A549 (cell line): ENCODE data around the gene IRF2BPL. TPM values are rescaled to one million over a fixed set of nuclear protein-coding genes. Genes with fewer than 3 reads are reported as not detected.

Source experiments
- ATAC-seq, 2 experiments: fragments of 200-7000 bp in 1 of 2; fragments of >200 bp in 1 of 2; cut with Nextera tagmentation in 1 of 2; cut with Tn5 transposase in 1 of 2; 3 replicates each; pipeline versions ENCODE4 v1.8.0 to v1.9.1; 2018 to 2020; ENCODE audit warnings: mild to moderate bottlenecking in 1 of 2, moderate library complexity in 1 of 2
- CTCF ChIA-PET: fragments of 300-600 bp; sonication (Branson Sonifier 250); formaldehyde crosslinking; extraction: SDS; loops from one replicate; lab custom pipeline; 2021; ENCODE audit warnings: antibody characterized with exemption, inconsistent platforms; lab: Yijun Ruan, JAX
- POLR2A ChIA-PET: fragments of 350-600 bp; formaldehyde crosslinking; extraction: SDS; loops from one replicate; lab custom pipeline; 2021; ENCODE audit warnings: antibody characterized with exemption, inconsistent platforms; lab: Yijun Ruan, JAX
- DNase-seq, 2 experiments: peaks; one replicate each; pipeline versions ENCODE4 v3.0.0 to v3.0.0-alpha.2; 2011 to 2016; ENCODE audit warnings: low read depth in 1 of 2, low spot score in 1 of 2
- FAIRE-seq: peaks from 2 replicates; lab custom pipeline; 2011; peaks lifted over from hg19 to GRCh38; lab: Jason Lieb, UNC
- H3K27ac ChIP-seq, 2 experiments: fragments of >200 bp; sonication (Bioruptor Twin); formaldehyde crosslinking; 3 replicates each; pipeline ENCODE4 v1.5.1; 2016 to 2017
- H3K4me1 ChIP-seq: fragments of >200 bp; sonication (Bioruptor Twin); formaldehyde crosslinking; 3 replicates; pipeline ENCODE4 v1.6.1; 2016
- H3K4me2 ChIP-seq: fragments of >200 bp; sonication (Bioruptor Twin); formaldehyde crosslinking; 3 replicates; pipeline ENCODE4 v1.6.1; 2016
- H3K4me3 ChIP-seq: fragments of >200 bp; sonication (Bioruptor Twin); formaldehyde crosslinking; 3 replicates; pipeline ENCODE4 v1.5.1; 2016
- H3K9me3 ChIP-seq: fragments of >200 bp; sonication (Bioruptor Twin); formaldehyde crosslinking; 3 replicates; pipeline ENCODE4 v1.6.1; 2016
- CEBPB ChIP-seq, 2 experiments: fragments of >200 bp in 1 of 2; sonication (Bioruptor Twin) in 1 of 2; formaldehyde crosslinking in 1 of 2; IDR thresholded peaks; 2 replicates each; pipeline ENCODE4 v1.6.1; 2012 to 2016
- EHMT2 ChIP-seq: fragments of 200-600 bp; sonication (generic); IDR thresholded peaks from 2 replicates; pipeline ENCODE4 v1.6.1; 2016; ENCODE audit warnings: antibody characterized with exemption, low read depth, mild to moderate bottlenecking, moderate library complexity
- ESRRA ChIP-seq: fragments of 150-350 bp; IDR thresholded peaks from 2 replicates; pipeline ENCODE4 v1.6.1; 2014; ENCODE audit warnings: mild to moderate bottlenecking, low read length, borderline replicate concordance
- FOSB ChIP-seq: fragments of 250-450 bp; sonication (Bioruptor Pico); IDR thresholded peaks from 2 replicates; pipeline ENCODE4 v1.5.0; 2020; ENCODE audit warnings: mild to moderate bottlenecking, moderate library complexity
- HEYL ChIP-seq: fragments of 250-450 bp; sonication (Bioruptor Pico); IDR thresholded peaks from 2 replicates; pipeline ENCODE4 v1.8.0; 2021; ENCODE audit warnings: mild to moderate bottlenecking, moderate library complexity
- HOXA7 ChIP-seq: fragments of 250-450 bp; sonication (Bioruptor Pico); IDR thresholded peaks from 2 replicates; pipeline ENCODE4 v1.5.0; 2020; ENCODE audit warnings: mild to moderate bottlenecking, moderate library complexity
- HOXB13 ChIP-seq: fragments of 250-450 bp; sonication (Bioruptor Pico); IDR thresholded peaks from 2 replicates; pipeline ENCODE4 v1.5.0; 2020; ENCODE audit warnings: low read depth, mild to moderate bottlenecking, moderate library complexity
- HOXB5 ChIP-seq: fragments of 250-450 bp; sonication (Bioruptor Pico); IDR thresholded peaks from 2 replicates; pipeline ENCODE4 v1.5.0; 2020; ENCODE audit warnings: mild to moderate bottlenecking, moderate library complexity
- JUN ChIP-seq, 2 experiments: fragments of >200 bp; sonication (Bioruptor Twin); formaldehyde crosslinking; IDR thresholded peaks; 2 replicates in 1 of 2; 3 replicates in 1 of 2; pipeline ENCODE4 v1.6.1; 2016 to 2017
- JUNB ChIP-seq: fragments of >200 bp; sonication (Bioruptor Twin); formaldehyde crosslinking; IDR thresholded peaks from 2 replicates; pipeline ENCODE4 v1.6.1; 2016
- MAFK ChIP-seq: fragments of 450-650 bp; IDR thresholded peaks from 2 replicates; pipeline ENCODE4 v1.6.1; 2014; ENCODE audit not compliant: partially characterized antibody
- NPAS2 ChIP-seq: fragments of 250-450 bp; sonication (Bioruptor Pico); IDR thresholded peaks from 2 replicates; pipeline ENCODE4 v1.8.0; 2022; ENCODE audit warnings: mild to moderate bottlenecking, moderate library complexity, borderline replicate concordance
- POLR2AphosphoS2 ChIP-seq: conservative IDR thresholded peaks from 2 replicates; pipeline ENCODE4 v1.6.1; 2012; ENCODE audit warnings: low read length, improper control_type of control experiment, inconsistent platforms
- RARB ChIP-seq: fragments of 250-450 bp; sonication (Bioruptor Pico); IDR thresholded peaks from 2 replicates; pipeline ENCODE4 v1.8.0; 2021; ENCODE audit warnings: mild to moderate bottlenecking, moderate library complexity
- RNF2 ChIP-seq: fragments of 200-600 bp; sonication (generic); IDR thresholded peaks from 2 replicates; pipeline ENCODE4 v1.6.1; 2016; ENCODE audit warnings: low read depth, mild to moderate bottlenecking, antibody characterized with exemption, moderate library complexity, borderline replicate concordance
- SMC3 ChIP-seq: fragments of >200 bp; sonication (Bioruptor Twin); formaldehyde crosslinking; IDR thresholded peaks from 3 replicates; pipeline ENCODE4 v1.6.1; 2018; ENCODE audit warnings: inconsistent platforms
- TFCP2L1 ChIP-seq: fragments of 250-450 bp; sonication (Bioruptor Pico); IDR thresholded peaks from 2 replicates; pipeline ENCODE4 v1.5.0; 2021; ENCODE audit warnings: mild to moderate bottlenecking
- ZFP36 ChIP-seq: fragments of 450-650 bp; IDR thresholded peaks from 2 replicates; pipeline ENCODE4 v1.6.1; 2014; ENCODE audit warnings: borderline replicate concordance; ENCODE audit not compliant: partially characterized antibody
- WGBS: methylation state at CpG from one replicate; pipeline ENCODE4 v1.1.6; 2017; ENCODE audit errors: missing lambda C conversion rate; 5-methylcytosine and 5-hydroxymethylcytosine counted together
- polyA plus RNA-seq, 4 experiments: library from polyadenylated mRNA; depleted of rRNA in 3 of 4; stranded (reverse); fragments of >200 nt; fragmentation: RNase III in 1 of 4; extraction: RNeasy Plus Mini Kit Qiagen cat#74134 plus additional on column Dnase treatment in 1 of 4; gene quantifications; 2 replicates in 3 of 4; 3 replicates in 1 of 4; pipeline ENCODE4 v1.2.3, GENCODE V29; 2011 to 2017
- TF ChIP-seq, protein P1 (sequence below): fragments of 200-600 bp; sonication (generic); IDR thresholded peaks from 2 replicates; pipeline ENCODE4 v1.6.1; 2016; ENCODE audit warnings: antibody characterized with exemption, mild to moderate bottlenecking, moderate library complexity
- TF ChIP-seq, protein P2 (sequence below): fragments of >200 bp; sonication (Bioruptor Twin); formaldehyde crosslinking; IDR thresholded peaks from 3 replicates; pipeline ENCODE4 v1.5.1; 2016
- TF ChIP-seq, protein P3 (sequence below): fragments of >200 bp; sonication (Bioruptor Twin); formaldehyde crosslinking; IDR thresholded peaks from 2 replicates; pipeline ENCODE4 v1.6.1; 2016

The IRF2BPL gene
- polyA plus RNA-seq, 2 of the 4 experiments (the other 2 are of a cell fraction) = 18.1 to 28.3 TPM

DNA sequence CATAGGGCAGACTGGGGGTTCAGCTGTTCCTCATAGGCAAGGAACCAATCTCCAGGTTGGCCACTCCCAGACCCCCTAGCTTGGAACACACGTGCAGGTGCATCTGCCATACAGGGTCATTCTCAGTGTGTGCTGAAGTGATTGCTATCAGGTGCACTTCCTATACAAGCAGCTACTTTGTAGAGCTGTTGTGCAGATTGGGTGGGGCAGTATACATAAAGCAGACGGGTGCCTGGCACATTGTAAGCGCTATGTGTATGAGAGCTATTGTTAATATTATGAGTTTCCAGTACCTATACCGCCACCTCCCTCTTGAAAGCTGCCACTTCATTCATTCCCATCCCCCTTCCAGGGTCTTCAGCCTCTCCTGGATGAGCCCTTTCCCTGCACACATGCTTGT lies 17.3 kb downstream of the IRF2BPL start (continued):
- TF ChIP-seq, protein P1, sequence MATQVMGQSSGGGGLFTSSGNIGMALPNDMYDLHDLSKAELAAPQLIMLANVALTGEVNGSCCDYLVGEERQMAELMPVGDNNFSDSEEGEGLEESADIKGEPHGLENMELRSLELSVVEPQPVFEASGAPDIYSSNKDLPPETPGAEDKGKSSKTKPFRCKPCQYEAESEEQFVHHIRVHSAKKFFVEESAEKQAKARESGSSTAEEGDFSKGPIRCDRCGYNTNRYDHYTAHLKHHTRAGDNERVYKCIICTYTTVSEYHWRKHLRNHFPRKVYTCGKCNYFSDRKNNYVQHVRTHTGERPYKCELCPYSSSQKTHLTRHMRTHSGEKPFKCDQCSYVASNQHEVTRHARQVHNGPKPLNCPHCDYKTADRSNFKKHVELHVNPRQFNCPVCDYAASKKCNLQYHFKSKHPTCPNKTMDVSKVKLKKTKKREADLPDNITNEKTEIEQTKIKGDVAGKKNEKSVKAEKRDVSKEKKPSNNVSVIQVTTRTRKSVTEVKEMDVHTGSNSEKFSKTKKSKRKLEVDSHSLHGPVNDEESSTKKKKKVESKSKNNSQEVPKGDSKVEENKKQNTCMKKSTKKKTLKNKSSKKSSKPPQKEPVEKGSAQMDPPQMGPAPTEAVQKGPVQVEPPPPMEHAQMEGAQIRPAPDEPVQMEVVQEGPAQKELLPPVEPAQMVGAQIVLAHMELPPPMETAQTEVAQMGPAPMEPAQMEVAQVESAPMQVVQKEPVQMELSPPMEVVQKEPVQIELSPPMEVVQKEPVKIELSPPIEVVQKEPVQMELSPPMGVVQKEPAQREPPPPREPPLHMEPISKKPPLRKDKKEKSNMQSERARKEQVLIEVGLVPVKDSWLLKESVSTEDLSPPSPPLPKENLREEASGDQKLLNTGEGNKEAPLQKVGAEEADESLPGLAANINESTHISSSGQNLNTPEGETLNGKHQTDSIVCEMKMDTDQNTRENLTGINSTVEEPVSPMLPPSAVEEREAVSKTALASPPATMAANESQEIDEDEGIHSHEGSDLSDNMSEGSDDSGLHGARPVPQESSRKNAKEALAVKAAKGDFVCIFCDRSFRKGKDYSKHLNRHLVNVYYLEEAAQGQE = no peak
- TF ChIP-seq HOXA7 = no peak
- TF ChIP-seq SMC3 = no peak

DNA sequence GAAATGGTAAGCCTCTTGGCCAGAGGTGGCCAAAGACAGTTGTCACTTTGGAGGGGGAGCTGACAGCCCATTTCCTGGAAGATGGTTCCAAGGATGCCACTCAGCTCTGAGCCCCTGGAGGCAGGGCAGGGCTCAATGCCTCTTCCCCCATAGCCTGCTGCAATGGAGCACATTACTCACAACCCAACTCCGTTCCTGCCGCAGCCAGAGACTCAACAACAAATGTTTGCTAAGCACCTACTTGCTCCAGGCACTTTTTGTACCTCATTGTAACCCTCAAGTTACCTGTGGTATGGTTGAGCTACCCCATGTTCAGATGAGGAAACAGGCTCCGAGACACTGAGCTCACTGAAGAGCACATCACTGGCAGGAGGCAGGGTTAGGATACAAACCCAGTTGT lies 19.5 kb downstream of the IRF2BPL start:
- FAIRE-seq = no peak
- POLR2A ChIA-PET = interaction anchor here (0.5 to 1.7 kb wide), 2 partner anchors 15 to 42 kb away, joined by 3 to 5 read pairs; no protein-coding TSS in a partner anchor
- Histone ChIP-seq H3K4me3 (no peak overlapping the region), H3K9me3 (no peaks in the 10 kb centered on the region), H3K4me2 (no peak overlapping the region), H3K27ac (0 out of 6 replicates have a peak overlapping the region, but pooled peaks of 1 of the 2 experiments have one; percentile 13), H3K4me1 (peaks cover 24% of the 10 kb centered on the region)
- TF ChIP-seq TFCP2L1 (CRISPR knock-in tag) (no peak), POLR2AphosphoS2 (no peak), CEBPB (IDR thresholded peaks at IDR 0.05) (no peak), HOXA7 (no peak), NPAS2 (CRISPR knock-in tag) (no peak), RNF2 (no peak), ZFP36 (no peak), RARB (CRISPR knock-in tag) (no peak), FOSB (CRISPR knock-in tag) (no peak), ESRRA (no peak), HOXB5 (CRISPR knock-in tag) (no peak), JUN (IDR thresholded peaks at IDR 0.05) (no peak), HOXB13 (CRISPR knock-in tag) (no peak), JUNB (no peak), HEYL (CRISPR knock-in tag) (no peak), MAFK (no peak), EHMT2 (no peak)
- TF ChIP-seq, protein P2, sequence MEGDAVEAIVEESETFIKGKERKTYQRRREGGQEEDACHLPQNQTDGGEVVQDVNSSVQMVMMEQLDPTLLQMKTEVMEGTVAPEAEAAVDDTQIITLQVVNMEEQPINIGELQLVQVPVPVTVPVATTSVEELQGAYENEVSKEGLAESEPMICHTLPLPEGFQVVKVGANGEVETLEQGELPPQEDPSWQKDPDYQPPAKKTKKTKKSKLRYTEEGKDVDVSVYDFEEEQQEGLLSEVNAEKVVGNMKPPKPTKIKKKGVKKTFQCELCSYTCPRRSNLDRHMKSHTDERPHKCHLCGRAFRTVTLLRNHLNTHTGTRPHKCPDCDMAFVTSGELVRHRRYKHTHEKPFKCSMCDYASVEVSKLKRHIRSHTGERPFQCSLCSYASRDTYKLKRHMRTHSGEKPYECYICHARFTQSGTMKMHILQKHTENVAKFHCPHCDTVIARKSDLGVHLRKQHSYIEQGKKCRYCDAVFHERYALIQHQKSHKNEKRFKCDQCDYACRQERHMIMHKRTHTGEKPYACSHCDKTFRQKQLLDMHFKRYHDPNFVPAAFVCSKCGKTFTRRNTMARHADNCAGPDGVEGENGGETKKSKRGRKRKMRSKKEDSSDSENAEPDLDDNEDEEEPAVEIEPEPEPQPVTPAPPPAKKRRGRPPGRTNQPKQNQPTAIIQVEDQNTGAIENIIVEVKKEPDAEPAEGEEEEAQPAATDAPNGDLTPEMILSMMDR = no peak
- TF ChIP-seq, protein P3, sequence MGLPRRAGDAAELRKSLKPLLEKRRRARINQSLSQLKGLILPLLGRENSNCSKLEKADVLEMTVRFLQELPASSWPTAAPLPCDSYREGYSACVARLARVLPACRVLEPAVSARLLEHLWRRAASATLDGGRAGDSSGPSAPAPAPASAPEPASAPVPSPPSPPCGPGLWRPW = no peak
- no peak for ATAC-seq
- WGBS = 71% methylated on average over 3 of the region's 3 CpGs
- DNase-seq = no peak
- CTCF ChIA-PET = interaction anchor here (0.8 to 5.3 kb wide), 7 partner anchors 10 to 317 kb away, joined by 3 to 44 read pairs (median 3); no protein-coding TSS in a partner anchor
